MM.1S (cell line): ENCODE results near the gene CD200R1L.
A peak's percentile ranks its signal among the peaks of the same experiment; 100 is the strongest.

Experiments used
- DNase-seq: peaks from one replicate; pipeline ENCODE4 v3.0.0-alpha.2; 2015
- H2AFZ ChIP-seq: fragments of 300-600 bp; sonication (generic); 2 replicates; pipeline ENCODE4 v1.6.0; 2016; ENCODE audit warnings: antibody characterized with exemption, low read length
- H3F3A ChIP-seq: fragments of 300-600 bp; sonication (generic); 2 replicates; pipeline ENCODE4 v1.6.1; 2016; ENCODE audit warnings: mild to moderate bottlenecking, antibody characterized with exemption, low read length, moderate library complexity, mixed read lengths; ENCODE audit not compliant: insufficient read depth
- H3K27ac ChIP-seq: fragments of 300-600 bp; sonication (generic); 2 replicates; pipeline ENCODE4 v1.5.1; 2016; ENCODE audit warnings: mild to moderate bottlenecking, low read length
- H3K27me3 ChIP-seq: fragments of 300-600 bp; sonication (generic); replicated peaks from 2 replicates; pipeline ENCODE4 v1.6.0; 2016; ENCODE audit warnings: low read length; ENCODE audit not compliant: insufficient read depth
- H3K36me3 ChIP-seq: fragments of 300-600 bp; sonication (generic); replicated peaks from 2 replicates; pipeline ENCODE4 v1.6.1; 2016; ENCODE audit warnings: mild to moderate bottlenecking, low read length, mixed read lengths; ENCODE audit not compliant: insufficient read depth
- H3K4me1 ChIP-seq: fragments of 300-600 bp; sonication (generic); 2 replicates; pipeline ENCODE4 v1.6.1; 2016; ENCODE audit warnings: low read length, mixed read lengths
- H3K4me2 ChIP-seq: fragments of 300-600 bp; sonication (generic); 2 replicates; pipeline ENCODE4 v1.6.0; 2016; ENCODE audit warnings: low read depth, low read length
- H3K4me3 ChIP-seq: fragments of 300-600 bp; sonication (generic); 2 replicates; pipeline ENCODE4 v1.5.1; 2016; ENCODE audit warnings: low read length, mixed read lengths
- H3K79me2 ChIP-seq: fragments of 300-600 bp; sonication (generic); 2 replicates; pipeline ENCODE4 v1.6.1; 2016; ENCODE audit warnings: mixed run types, low read length, mixed read lengths
- H3K9ac ChIP-seq: fragments of 300-600 bp; sonication (generic); 2 replicates; pipeline ENCODE4 v1.6.1; 2016; ENCODE audit warnings: low read length, mixed read lengths
- H3K9me2 ChIP-seq: fragments of 300-600 bp; sonication (generic); replicated peaks from 2 replicates; pipeline ENCODE4 v1.6.1; 2016; ENCODE audit warnings: mild to moderate bottlenecking, low read length, mixed read lengths; ENCODE audit not compliant: insufficient read depth
- H3K9me3 ChIP-seq: fragments of 300-600 bp; sonication (generic); replicated peaks from 2 replicates; pipeline ENCODE4 v1.6.1; 2016; ENCODE audit warnings: mild to moderate bottlenecking, low read length, mixed read lengths; ENCODE audit not compliant: insufficient read depth
- H4K20me1 ChIP-seq: fragments of 300-600 bp; sonication (generic); 2 replicates; pipeline ENCODE4 v1.6.1; 2016; ENCODE audit warnings: mild to moderate bottlenecking, low read length, moderate library complexity, mixed read lengths; ENCODE audit not compliant: insufficient read depth
- EZH2 ChIP-seq: fragments of 300-600 bp; sonication (generic); optimal IDR thresholded peaks from 2 replicates; pipeline ENCODE3; 2017; ENCODE audit warnings: low read depth, mild to moderate bottlenecking, antibody characterized with exemption, low read length, mixed read lengths
- EZH2phosphoT487 ChIP-seq: fragments of 300-600 bp; sonication (generic); IDR thresholded peaks from 2 replicates; pipeline ENCODE4 v1.6.1; 2018; ENCODE audit warnings: antibody characterized with exemption, low read length
- TF ChIP-seq, protein P1 (sequence below): fragments of 300-600 bp; sonication (generic); IDR thresholded peaks from 2 replicates; pipeline ENCODE4 v1.5.1; 2016; ENCODE audit warnings: antibody characterized with exemption, low read length, mixed read lengths

The CD200R1L gene

GRCh38 chr3:112769286-112769978 lies 77.2 kb downstream of the CD200R1L start:
- no peak overlapping the region for H3K27ac ChIP-seq
- H3K9ac ChIP-seq, result no peak overlapping the region
- no peaks in the 10 kb centered on the region for H4K20me1 ChIP-seq
- H3K79me2 ChIP-seq, result no peaks in the 10 kb centered on the region
- H3F3A ChIP-seq, result peaks cover 9% of the 10 kb centered on the region; the same call in 1 of the 2 replicates
- no peak overlapping the region for H2AFZ ChIP-seq
- H3K9me2 ChIP-seq, result no peaks in the 10 kb centered on the region
- TF ChIP-seq, protein P1, sequence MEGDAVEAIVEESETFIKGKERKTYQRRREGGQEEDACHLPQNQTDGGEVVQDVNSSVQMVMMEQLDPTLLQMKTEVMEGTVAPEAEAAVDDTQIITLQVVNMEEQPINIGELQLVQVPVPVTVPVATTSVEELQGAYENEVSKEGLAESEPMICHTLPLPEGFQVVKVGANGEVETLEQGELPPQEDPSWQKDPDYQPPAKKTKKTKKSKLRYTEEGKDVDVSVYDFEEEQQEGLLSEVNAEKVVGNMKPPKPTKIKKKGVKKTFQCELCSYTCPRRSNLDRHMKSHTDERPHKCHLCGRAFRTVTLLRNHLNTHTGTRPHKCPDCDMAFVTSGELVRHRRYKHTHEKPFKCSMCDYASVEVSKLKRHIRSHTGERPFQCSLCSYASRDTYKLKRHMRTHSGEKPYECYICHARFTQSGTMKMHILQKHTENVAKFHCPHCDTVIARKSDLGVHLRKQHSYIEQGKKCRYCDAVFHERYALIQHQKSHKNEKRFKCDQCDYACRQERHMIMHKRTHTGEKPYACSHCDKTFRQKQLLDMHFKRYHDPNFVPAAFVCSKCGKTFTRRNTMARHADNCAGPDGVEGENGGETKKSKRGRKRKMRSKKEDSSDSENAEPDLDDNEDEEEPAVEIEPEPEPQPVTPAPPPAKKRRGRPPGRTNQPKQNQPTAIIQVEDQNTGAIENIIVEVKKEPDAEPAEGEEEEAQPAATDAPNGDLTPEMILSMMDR, result no peak
- no peak for TF ChIP-seq EZH2
- TF ChIP-seq EZH2phosphoT487, result no peak
- no peaks in the 10 kb centered on the region for H3K36me3 ChIP-seq
- no peak overlapping the region for H3K4me3 ChIP-seq
- no peaks in the 10 kb centered on the region for H3K9me3 ChIP-seq
- H3K4me1 ChIP-seq, result peaks cover 29% of the 10 kb centered on the region
- DNase-seq, result no peak
- H3K27me3 ChIP-seq, result no peaks in the 10 kb centered on the region
- no peak overlapping the region for H3K4me2 ChIP-seq

DNA sequence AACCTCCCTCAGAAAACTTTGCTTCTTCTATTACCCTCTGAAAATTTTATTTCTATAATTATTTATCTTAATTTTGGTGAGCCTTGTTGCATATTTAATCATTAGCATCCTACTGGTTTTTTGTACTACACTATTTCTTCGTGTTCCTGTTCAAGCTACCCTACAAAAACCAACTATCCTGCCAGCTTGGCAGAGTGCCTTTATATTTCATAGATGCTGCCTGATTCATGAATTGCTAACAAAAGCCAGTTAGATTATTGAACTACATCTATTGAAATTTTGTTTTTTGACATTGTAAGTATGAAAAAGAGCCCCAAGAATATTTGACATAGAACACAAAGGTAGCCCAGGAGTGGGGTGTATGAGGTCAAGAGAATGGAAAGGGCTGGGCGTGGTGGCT lies 78.9 kb downstream of the CD200R1L start:
- Histone ChIP-seq H3K9ac (no peak overlapping the region), H4K20me1 (no peaks in the 10 kb centered on the region), H3K27me3 (no peaks in the 10 kb centered on the region), H3K9me3 (no peaks in the 10 kb centered on the region), H3K4me1 (peaks cover 21% of the 10 kb centered on the region), H3K36me3 (no peaks in the 10 kb centered on the region), H2AFZ (no peak overlapping the region), H3K9me2 (no peaks in the 10 kb centered on the region), H3K79me2 (no peaks in the 10 kb centered on the region), H3F3A (no peaks in the 10 kb centered on the region), H3K4me3 (no peak overlapping the region), H3K4me2 (no peak overlapping the region), H3K27ac (no peak overlapping the region)
- no peak for DNase-seq
- TF ChIP-seq EZH2 (no peak), EZH2phosphoT487 (no peak)
- TF ChIP-seq, protein P1, result no peak

- Histone ChIP-seq H3K36me3 (no peaks in the 10 kb centered on the region), H3K9me3 (no peaks in the 10 kb centered on the region), H3K4me2 (peak overlapping the region; percentile 27; the same call in 1 of the 2 replicates), H3K9me2 (no peaks in the 10 kb centered on the region), H3K4me1 (peaks cover 21% of the 10 kb centered on the region), H3K9ac (no peak overlapping the region), H4K20me1 (no peaks in the 10 kb centered on the region), H3K79me2 (no peaks in the 10 kb centered on the region), H3K27me3 (no peaks in the 10 kb centered on the region), H2AFZ (no peak overlapping the region), H3K4me3 (no peak overlapping the region), H3K27ac (no peak overlapping the region), H3F3A (no peaks in the 10 kb centered on the region)
- TF ChIP-seq EZH2phosphoT487, result no peak
- TF ChIP-seq, protein P1, result no peak
- TF ChIP-seq EZH2, result no peak
- DNase-seq, result peak; percentile 23
These were observed 79.5 kb downstream of the CD200R1L start for GRCh38 chr3:112767177-112767576.
